ENCODE results near the gene SLC44A3.

DNA sequence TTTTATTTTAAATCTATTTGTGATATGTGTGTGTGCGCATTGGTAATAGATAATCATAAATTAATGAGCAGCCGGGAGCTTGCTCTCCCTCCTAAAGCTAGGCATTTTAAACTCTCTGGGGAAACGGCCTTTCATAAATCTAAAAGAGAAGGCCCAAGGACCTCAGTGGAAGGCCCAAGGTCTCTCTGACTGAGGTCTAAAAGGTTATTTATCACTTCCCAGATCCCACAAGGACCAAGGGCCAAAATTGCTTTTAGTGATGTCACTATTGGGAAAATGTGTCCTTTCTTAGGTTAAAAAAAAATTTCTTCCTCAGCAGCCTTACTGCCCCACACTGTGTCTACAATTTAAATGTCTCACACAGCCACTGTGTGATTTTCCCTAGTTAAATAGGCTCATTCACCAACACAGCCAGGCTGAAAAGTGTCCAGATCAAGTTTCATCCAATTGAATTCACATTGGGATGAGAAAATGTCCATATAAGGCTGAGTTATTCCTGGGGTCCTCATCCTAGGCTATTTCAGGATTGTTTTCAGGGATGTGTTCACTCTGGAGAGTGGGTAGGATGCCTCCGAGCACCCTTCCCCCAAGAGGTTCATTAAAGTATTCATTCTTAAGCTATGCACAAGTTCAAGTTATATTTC is 46.1 kb downstream of the SLC44A3 start:
- TF ChIP-seq SP2 (IDR thresholded peaks at IDR 0.05; ENCODE audit: low read length), result no peak
- no peak for TF ChIP-seq POLR2A (IDR thresholded peaks at IDR 0.05; ENCODE audit: control extremely low read depth in 1 of 2, low read depth in 2 of 2, low read length in 2 of 2)
- TF ChIP-seq, protein P1, sequence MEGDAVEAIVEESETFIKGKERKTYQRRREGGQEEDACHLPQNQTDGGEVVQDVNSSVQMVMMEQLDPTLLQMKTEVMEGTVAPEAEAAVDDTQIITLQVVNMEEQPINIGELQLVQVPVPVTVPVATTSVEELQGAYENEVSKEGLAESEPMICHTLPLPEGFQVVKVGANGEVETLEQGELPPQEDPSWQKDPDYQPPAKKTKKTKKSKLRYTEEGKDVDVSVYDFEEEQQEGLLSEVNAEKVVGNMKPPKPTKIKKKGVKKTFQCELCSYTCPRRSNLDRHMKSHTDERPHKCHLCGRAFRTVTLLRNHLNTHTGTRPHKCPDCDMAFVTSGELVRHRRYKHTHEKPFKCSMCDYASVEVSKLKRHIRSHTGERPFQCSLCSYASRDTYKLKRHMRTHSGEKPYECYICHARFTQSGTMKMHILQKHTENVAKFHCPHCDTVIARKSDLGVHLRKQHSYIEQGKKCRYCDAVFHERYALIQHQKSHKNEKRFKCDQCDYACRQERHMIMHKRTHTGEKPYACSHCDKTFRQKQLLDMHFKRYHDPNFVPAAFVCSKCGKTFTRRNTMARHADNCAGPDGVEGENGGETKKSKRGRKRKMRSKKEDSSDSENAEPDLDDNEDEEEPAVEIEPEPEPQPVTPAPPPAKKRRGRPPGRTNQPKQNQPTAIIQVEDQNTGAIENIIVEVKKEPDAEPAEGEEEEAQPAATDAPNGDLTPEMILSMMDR (IDR thresholded peaks at IDR 0.05; ENCODE audit: control extremely low read depth in 1 of 3, insufficient read depth in 1 of 3, low read depth in 1 of 3, low read length in 3 of 3), result no peak
- TF ChIP-seq, protein P2, sequence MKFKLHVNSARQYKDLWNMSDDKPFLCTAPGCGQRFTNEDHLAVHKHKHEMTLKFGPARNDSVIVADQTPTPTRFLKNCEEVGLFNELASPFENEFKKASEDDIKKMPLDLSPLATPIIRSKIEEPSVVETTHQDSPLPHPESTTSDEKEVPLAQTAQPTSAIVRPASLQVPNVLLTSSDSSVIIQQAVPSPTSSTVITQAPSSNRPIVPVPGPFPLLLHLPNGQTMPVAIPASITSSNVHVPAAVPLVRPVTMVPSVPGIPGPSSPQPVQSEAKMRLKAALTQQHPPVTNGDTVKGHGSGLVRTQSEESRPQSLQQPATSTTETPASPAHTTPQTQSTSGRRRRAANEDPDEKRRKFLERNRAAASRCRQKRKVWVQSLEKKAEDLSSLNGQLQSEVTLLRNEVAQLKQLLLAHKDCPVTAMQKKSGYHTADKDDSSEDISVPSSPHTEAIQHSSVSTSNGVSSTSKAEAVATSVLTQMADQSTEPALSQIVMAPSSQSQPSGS (IDR thresholded peaks at IDR 0.05; ENCODE audit: low read length), result no peak
- no peak for TF ChIP-seq POLR2AphosphoS5 (IDR thresholded peaks at IDR 0.05; ENCODE audit: low read depth, low read length)
- TF ChIP-seq ZNF274 (IDR thresholded peaks at IDR 0.05; ENCODE audit: borderline replicate concordance, extremely low read depth, low read length), result no peak
- TF ChIP-seq EP300 (IDR thresholded peaks at IDR 0.05; ENCODE audit: borderline replicate concordance in 1 of 2, low read depth in 2 of 2, low read length in 2 of 2), result no peak
- TF ChIP-seq GTF2F1 (IDR thresholded peaks at IDR 0.05; ENCODE audit: borderline replicate concordance, low read depth, low read length), result no peak
- no peak for TF ChIP-seq EZH2 (IDR thresholded peaks at IDR 0.05; ENCODE audit: low read depth, low read length, severe bottlenecking)

All from H1 (cell line).